ENCODE results near the gene CDH3. TPM values are rescaled to one million over a fixed set of nuclear protein-coding genes. Genes with fewer than 3 reads are reported as not detected.

CDH3 gene
- total RNA-seq, 1 donor from 2014 or later, result 0.33 TPM

- no peak for DNase-seq (ENCODE audit: low spot score)
These were observed 2.0 kb downstream of the CDH3 start for GRCh38 chr16:68646953-68647659.

GRCh38 chr16:68651136-68651535 is 6.0 kb downstream of the CDH3 start:
- no peak for DNase-seq (ENCODE audit: low spot score)
- no peak for ATAC-seq

More at GRCh38 chr16:68646953-68647659, 2.0 kb downstream of the CDH3 start:
- no peak for ATAC-seq

GRCh38 chr16:68652659-68653058 is 7.5 kb downstream of the CDH3 start:
- DNase-seq (ENCODE audit: low spot score) (no peak), ATAC-seq (no peak)

GRCh38 chr16:68655806-68656205 is 10.7 kb downstream of the CDH3 start:
- DNase-seq (ENCODE audit: low spot score), result no peak

GRCh38 chr16:68656751-68657150 is 11.6 kb downstream of the CDH3 start:
- no peak for DNase-seq (ENCODE audit: low spot score)
- no peak for ATAC-seq

More at GRCh38 chr16:68655806-68656205, 10.7 kb downstream of the CDH3 start:
- ATAC-seq, result no peak

GRCh38 chr16:68658341-68658973 is 13.3 kb downstream of the CDH3 start:
- no peak for DNase-seq (ENCODE audit: low spot score)
- no peak for ATAC-seq

- no peak for ATAC-seq
- no peak for DNase-seq (ENCODE audit: low spot score)
These were observed 13.9 kb downstream of the CDH3 start for GRCh38 chr16:68658974-68659360.

- DNase-seq (ENCODE audit: low spot score) (no peak), ATAC-seq (no peak)
These were observed 14.6 kb downstream of the CDH3 start for GRCh38 chr16:68659412-68660358.

- ATAC-seq (no peak), DNase-seq (ENCODE audit: low spot score) (no peak)
These were observed 15.3 kb downstream of the CDH3 start for GRCh38 chr16:68660359-68660795.

GRCh38 chr16:68662035-68662434 is 16.9 kb downstream of the CDH3 start:
- no peak for DNase-seq (ENCODE audit: low spot score)

GRCh38 chr16:68664297-68664696 is 19.2 kb downstream of the CDH3 start:
- ATAC-seq (no peak), DNase-seq (ENCODE audit: low spot score) (no peak)

More at GRCh38 chr16:68662035-68662434, 16.9 kb downstream of the CDH3 start:
- no peak for ATAC-seq

- ATAC-seq (no peak), DNase-seq (ENCODE audit: low spot score) (no peak)
These were observed 20.4 kb downstream of the CDH3 start for GRCh38 chr16:68665501-68665900.

GRCh38 chr16:68668266-68668665 is 23.2 kb downstream of the CDH3 start:
- ATAC-seq (no peak), DNase-seq (ENCODE audit: low spot score) (no peak)

- ATAC-seq, result no peak
- DNase-seq (ENCODE audit: low spot score), result no peak
These were observed 31.2 kb downstream of the CDH3 start for GRCh38 chr16:68676113-68676860.

GRCh38 chr16:68681038-68681437 is 35.9 kb downstream of the CDH3 start:
- ATAC-seq, result no peak
- DNase-seq (ENCODE audit: low spot score), result no peak

- no peak for ATAC-seq
- DNase-seq (ENCODE audit: low spot score), result no peak
These were observed 40.8 kb downstream of the CDH3 start for GRCh38 chr16:68685685-68686478.

- DNase-seq (ENCODE audit: low spot score) (no peak), ATAC-seq (no peak)
These were observed 41.8 kb downstream of the CDH3 start for GRCh38 chr16:68686905-68687304.

GRCh38 chr16:68689921-68690320 is 44.8 kb downstream of the CDH3 start:
- DNase-seq (ENCODE audit: low spot score), result no peak
- no peak for ATAC-seq

GRCh38 chr16:68695575-68695974 is 50.5 kb downstream of the CDH3 start:
- DNase-seq (ENCODE audit: low spot score) (no peak), ATAC-seq (no peak)

GRCh38 chr16:68696514-68696913 is 51.4 kb downstream of the CDH3 start:
- ATAC-seq (peak; percentile 32), DNase-seq (ENCODE audit: low spot score) (no peak)
